HepG2 (cell line): ENCODE data around the gene CARMIL1. TPM values are rescaled to one million over a fixed set of nuclear protein-coding genes. Genes with fewer than 3 reads are reported as not detected.

Source experiments
- ATAC-seq: fragments of 200-7000 bp; cut with Tn5 transposase; 3 replicates; pipeline ENCODE4 v1.9.1; 2020; ENCODE audit warnings: mild to moderate bottlenecking, moderate library complexity
- BruUV-seq: library from RNA; stranded (reverse); fragments of 400-500 nt; replicated peaks from 2 replicates; lab custom pipeline; 2021; lab: Mats Ljungman, UMichigan
- CTCF ChIA-PET: fragments of 300-600 bp; formaldehyde crosslinking; extraction: SDS; loops from one replicate; lab custom pipeline; 2021; ENCODE audit warnings: low total read pairs, inconsistent platforms, low intra/inter-chr PET ratio; lab: Yijun Ruan, JAX
- POLR2A ChIA-PET: fragments of 350-600 bp; sonication (Branson Sonifier 250); formaldehyde crosslinking; loops from one replicate; lab custom pipeline; 2020; ENCODE audit warnings: antibody characterized with exemption, inconsistent platforms; lab: Yijun Ruan, JAX
- DNase-seq: peaks from one replicate; pipeline ENCODE4 v3.0.0-alpha.2; 2015; ENCODE audit warnings: low spot score
- FAIRE-seq: peaks from 3 replicates; lab custom pipeline; 2011; peaks lifted over from hg19 to GRCh38; lab: Jason Lieb, UNC
- H2AFZ ChIP-seq: one replicate; pipeline ENCODE4 v1.6.1; 2011; ENCODE audit warnings: low read length, inconsistent platforms
- H3K27ac ChIP-seq: fragments of 300-600 bp; 3 replicates; pipeline ENCODE4 v1.8.0; 2011; ENCODE audit warnings: mixed run types, mild to moderate bottlenecking, mixed read lengths, low read length, inconsistent platforms; ENCODE audit not compliant: insufficient read depth; ENCODE audit errors: extremely low read length
- H3K27me3 ChIP-seq, 2 experiments: fragments of 200-600 bp in 1 of 2; 2 replicates in 1 of 2; 3 replicates in 1 of 2; pipeline versions ENCODE4 v1.6.0 to v1.8.0; 2011; ENCODE audit warnings: low read length in 2 of 2, mild to moderate bottlenecking in 2 of 2, moderate library complexity in 2 of 2, inconsistent platforms in 1 of 2; ENCODE audit not compliant: insufficient read depth in 2 of 2, control insufficient read depth in 1 of 2
- H3K36me3 ChIP-seq, 2 experiments: fragments of 200-600 bp in 1 of 2; replicated peaks in 1 of 2; 2 replicates in 1 of 2; 3 replicates in 1 of 2; pipeline versions ENCODE4 v1.5.1 to v1.8.0; 2011; ENCODE audit warnings: low read length in 2 of 2, inconsistent platforms in 1 of 2; ENCODE audit not compliant: insufficient read depth in 2 of 2, control insufficient read depth in 1 of 2
- H3K4me1 ChIP-seq: 2 replicates; pipeline ENCODE4 v1.5.1; 2012; ENCODE audit warnings: low read length, inconsistent platforms; ENCODE audit not compliant: insufficient read depth
- H3K4me2 ChIP-seq: 2 replicates; pipeline ENCODE4 v1.6.0; 2011; ENCODE audit warnings: low read depth, low read length, inconsistent platforms
- H3K4me3 ChIP-seq, 3 experiments: fragments of 200-600 bp in 1 of 3; sonication (generic), shearing (Covaris generic) in 1 of 3; replicated peaks in 1 of 3; 2 replicates each; pipeline ENCODE4 v1.5.1; 2011 to 2016; ENCODE audit warnings: low read length in 3 of 3, inconsistent platforms in 2 of 3, low read depth in 2 of 3, mild to moderate bottlenecking in 2 of 3, control low read depth in 1 of 3, mixed read lengths in 1 of 3; ENCODE audit not compliant: insufficient read depth in 1 of 3
- H3K79me2 ChIP-seq: one replicate; pipeline ENCODE4 v1.6.1; 2011; ENCODE audit warnings: low read length, inconsistent platforms; ENCODE audit not compliant: insufficient read depth
- H3K9ac ChIP-seq: 2 replicates; pipeline ENCODE4 v1.6.0; 2011; ENCODE audit warnings: mild to moderate bottlenecking, low read depth, low read length, inconsistent platforms; ENCODE audit not compliant: insufficient read depth
- H3K9me3 ChIP-seq: 2 replicates; pipeline ENCODE4 v1.5.1; 2012; ENCODE audit warnings: mild to moderate bottlenecking, low read length
- H4K20me1 ChIP-seq: 2 replicates; pipeline ENCODE4 v1.6.0; 2011; ENCODE audit warnings: inconsistent platforms, mild to moderate bottlenecking, low read length, moderate library complexity; ENCODE audit not compliant: insufficient read depth
- TOPORS ChIP-seq: sonication (generic); formaldehyde crosslinking; IDR thresholded peaks from 2 replicates; pipeline ENCODE4 v1.8.0; 2023; ENCODE audit warnings: mild to moderate bottlenecking, missing genetic modification reagents
- ZBTB38 ChIP-seq: sonication (generic); formaldehyde crosslinking; IDR thresholded peaks from 2 replicates; pipeline ENCODE4 v1.5.1; 2020; ENCODE audit warnings: mild to moderate bottlenecking, missing genetic modification reagents
- ZKSCAN1 ChIP-seq: fragments of 150-350 bp; IDR thresholded peaks from 2 replicates; pipeline ENCODE4 v1.6.1; 2014; ENCODE audit warnings: low read length
- ZMYM4 ChIP-seq: sonication (generic); formaldehyde crosslinking; IDR thresholded peaks from 2 replicates; pipeline ENCODE4 v1.8.1; 2023; ENCODE audit warnings: mild to moderate bottlenecking, missing genetic modification reagents
- WGBS: methylation state at CpG from one replicate; pipeline ENCODE4 v1.1.6; 2017; ENCODE audit warnings: low lambda C conversion rate; 5-methylcytosine and 5-hydroxymethylcytosine counted together
- in situ Hi-C: cut with HindIII; loops from 2 replicates; pipeline ENCODE4 v1.10.0; 2017; ENCODE audit warnings: low pct_unique_long_range_greater_than_20kb; ENCODE audit not compliant: extremely low pct_ligation_motif_present
- intact Hi-C: fragments of 100-400 bp; cut with micrococcal nuclease; formaldehyde crosslinking; loops from one replicate; pipeline ENCODE4 v1.10.0; 2022; ENCODE audit not compliant: unreplicated experiment
- polyA plus RNA-seq, 8 experiments: library from polyadenylated mRNA; depleted of rRNA in 3 of 8; stranded (reverse) in 7 of 8; unstranded in 1 of 8; fragments of >200 nt; fragmentation: Illumina TruSeq in 4 of 8; extraction: Trizol in 4 of 8; gene quantifications; 2 replicates each; pipeline versions ENCODE4 v1.2.1 to v1.2.3, GENCODE V29; 2011 to 2016; ENCODE audit warnings: low read depth in 4 of 8, missing spikeins in 1 of 8, mixed read lengths in 1 of 8; ENCODE audit not compliant: insufficient read depth in 1 of 8
- total RNA-seq, 5 experiments: library from RNA; depleted of rRNA; stranded (reverse); fragments of >200 nt; fragmentation: Illumina TruSeq; extraction: Trizol; gene quantifications; 2 replicates each; pipeline ENCODE4 v1.2.3, GENCODE V29; 2016; ENCODE audit warnings: low read depth in 1 of 5
- TF ChIP-seq, protein P1 (sequence below): IDR thresholded peaks from 2 replicates; pipeline ENCODE4 v1.6.1; 2016
- TF ChIP-seq, protein P2 (sequence below), 2 experiments: fragments of 450-650 bp in 1 of 2; sonication (generic) in 1 of 2; formaldehyde crosslinking in 1 of 2; IDR thresholded peaks; 2 replicates each; pipeline versions ENCODE4 v1.6.1 to v1.8.0; 2016 to 2022; ENCODE audit warnings: antibody characterized with exemption in 1 of 2, mild to moderate bottlenecking in 1 of 2, missing genetic modification reagents in 1 of 2
- TF ChIP-seq, protein P3 (sequence below): sonication (generic); formaldehyde crosslinking; IDR thresholded peaks from 2 replicates; pipeline ENCODE4 v1.4.0; 2020; ENCODE audit warnings: missing genetic modification reagents; ENCODE audit errors: not compliant biosample characterization
- TF ChIP-seq, protein P4 (sequence below): IDR thresholded peaks from 2 replicates; pipeline ENCODE4 v1.6.1; 2016; ENCODE audit warnings: mild to moderate bottlenecking
- TF ChIP-seq, protein P5 (sequence below): sonication (generic); formaldehyde crosslinking; IDR thresholded peaks from 2 replicates; pipeline ENCODE4 v1.8.1; 2023; ENCODE audit warnings: mild to moderate bottlenecking, missing genetic modification reagents

Gene CARMIL1
- total and polyA plus RNA-seq, 2 of the 13 experiments (the other 11 are each of a cell fraction or from before 2014, with no cell fraction given) = 1.8 to 2.6 TPM

DNA sequence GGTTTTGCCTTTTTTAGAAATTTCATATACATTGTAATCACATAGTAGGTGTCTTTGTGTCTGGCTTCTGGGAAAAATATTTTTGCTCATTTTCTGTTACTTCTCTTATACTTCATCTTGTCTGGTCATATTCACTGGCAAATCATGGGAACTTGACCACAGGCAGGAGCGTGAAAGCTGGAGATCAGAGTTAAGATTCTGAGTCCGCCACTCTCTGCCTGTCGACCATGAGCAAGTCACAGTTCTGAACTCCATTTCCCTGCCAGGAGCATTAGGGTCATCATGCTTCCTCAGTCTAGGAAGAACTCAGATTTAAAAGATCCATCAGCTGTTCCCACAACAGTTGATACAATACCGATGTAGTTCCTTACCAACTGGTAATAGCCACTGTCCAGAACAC is 360.5 kb downstream of the CARMIL1 start:
- Histone ChIP-seq H2AFZ (no peak overlapping the region), H3K4me1 (peaks cover 98% of the 10 kb centered on the region), H3K4me2 (no peak overlapping the region), H4K20me1 (no peaks in the 10 kb centered on the region), H3K27ac (peak overlapping the region; percentile 12), H3K9ac (no peak overlapping the region), H3K36me3 (no peaks in the 10 kb centered on the region), H3K4me3 (no peak overlapping the region), H3K9me3 (no peaks in the 10 kb centered on the region), H3K27me3 (no peaks in the 10 kb centered on the region), H3K79me2 (no peaks in the 10 kb centered on the region)
- 88% methylated on average over 4 of the region's 4 CpGs for WGBS
- BruUV-seq = no TSS peak
- TF ChIP-seq, protein P1, sequence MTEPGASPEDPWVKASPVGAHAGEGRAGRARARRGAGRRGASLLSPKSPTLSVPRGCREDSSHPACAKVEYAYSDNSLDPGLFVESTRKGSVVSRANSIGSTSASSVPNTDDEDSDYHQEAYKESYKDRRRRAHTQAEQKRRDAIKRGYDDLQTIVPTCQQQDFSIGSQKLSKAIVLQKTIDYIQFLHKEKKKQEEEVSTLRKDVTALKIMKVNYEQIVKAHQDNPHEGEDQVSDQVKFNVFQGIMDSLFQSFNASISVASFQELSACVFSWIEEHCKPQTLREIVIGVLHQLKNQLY (CRISPR knock-in tag) = no peak
- TF ChIP-seq TOPORS (CRISPR knock-in tag) = no peak
- TF ChIP-seq, protein P2, sequence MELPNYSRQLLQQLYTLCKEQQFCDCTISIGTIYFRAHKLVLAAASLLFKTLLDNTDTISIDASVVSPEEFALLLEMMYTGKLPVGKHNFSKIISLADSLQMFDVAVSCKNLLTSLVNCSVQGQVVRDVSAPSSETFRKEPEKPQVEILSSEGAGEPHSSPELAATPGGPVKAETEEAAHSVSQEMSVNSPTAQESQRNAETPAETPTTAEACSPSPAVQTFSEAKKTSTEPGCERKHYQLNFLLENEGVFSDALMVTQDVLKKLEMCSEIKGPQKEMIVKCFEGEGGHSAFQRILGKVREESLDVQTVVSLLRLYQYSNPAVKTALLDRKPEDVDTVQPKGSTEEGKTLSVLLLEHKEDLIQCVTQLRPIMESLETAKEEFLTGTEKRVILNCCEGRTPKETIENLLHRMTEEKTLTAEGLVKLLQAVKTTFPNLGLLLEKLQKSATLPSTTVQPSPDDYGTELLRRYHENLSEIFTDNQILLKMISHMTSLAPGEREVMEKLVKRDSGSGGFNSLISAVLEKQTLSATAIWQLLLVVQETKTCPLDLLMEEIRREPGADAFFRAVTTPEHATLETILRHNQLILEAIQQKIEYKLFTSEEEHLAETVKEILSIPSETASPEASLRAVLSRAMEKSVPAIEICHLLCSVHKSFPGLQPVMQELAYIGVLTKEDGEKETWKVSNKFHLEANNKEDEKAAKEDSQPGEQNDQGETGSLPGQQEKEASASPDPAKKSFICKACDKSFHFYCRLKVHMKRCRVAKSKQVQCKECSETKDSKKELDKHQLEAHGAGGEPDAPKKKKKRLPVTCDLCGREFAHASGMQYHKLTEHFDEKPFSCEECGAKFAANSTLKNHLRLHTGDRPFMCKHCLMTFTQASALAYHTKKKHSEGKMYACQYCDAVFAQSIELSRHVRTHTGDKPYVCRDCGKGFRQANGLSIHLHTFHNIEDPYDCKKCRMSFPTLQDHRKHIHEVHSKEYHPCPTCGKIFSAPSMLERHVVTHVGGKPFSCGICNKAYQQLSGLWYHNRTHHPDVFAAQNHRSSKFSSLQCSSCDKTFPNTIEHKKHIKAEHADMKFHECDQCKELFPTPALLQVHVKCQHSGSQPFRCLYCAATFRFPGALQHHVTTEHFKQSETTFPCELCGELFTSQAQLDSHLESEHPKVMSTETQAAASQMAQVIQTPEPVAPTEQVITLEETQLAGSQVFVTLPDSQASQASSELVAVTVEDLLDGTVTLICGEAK (IDR thresholded peaks at IDR 0.05) = no peak
- TF ChIP-seq, protein P2 (CRISPR knock-in tag; IDR thresholded peaks at IDR 0.05) = no peak
- TF ChIP-seq, protein P3, sequence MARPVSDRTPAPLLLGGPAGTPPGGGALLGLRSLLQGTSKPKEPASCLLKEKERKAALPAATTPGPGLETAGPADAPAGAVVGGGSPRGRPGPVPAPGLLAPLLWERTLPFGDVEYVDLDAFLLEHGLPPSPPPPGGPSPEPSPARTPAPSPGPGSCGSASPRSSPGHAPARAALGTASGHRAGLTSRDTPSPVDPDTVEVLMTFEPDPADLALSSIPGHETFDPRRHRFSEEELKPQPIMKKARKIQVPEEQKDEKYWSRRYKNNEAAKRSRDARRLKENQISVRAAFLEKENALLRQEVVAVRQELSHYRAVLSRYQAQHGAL (CRISPR knock-in tag) = no peak
- TF ChIP-seq ZKSCAN1 = 0 out of 2 replicates have a peak, but pooled peaks have one; percentile 25
- TF ChIP-seq, protein P4, sequence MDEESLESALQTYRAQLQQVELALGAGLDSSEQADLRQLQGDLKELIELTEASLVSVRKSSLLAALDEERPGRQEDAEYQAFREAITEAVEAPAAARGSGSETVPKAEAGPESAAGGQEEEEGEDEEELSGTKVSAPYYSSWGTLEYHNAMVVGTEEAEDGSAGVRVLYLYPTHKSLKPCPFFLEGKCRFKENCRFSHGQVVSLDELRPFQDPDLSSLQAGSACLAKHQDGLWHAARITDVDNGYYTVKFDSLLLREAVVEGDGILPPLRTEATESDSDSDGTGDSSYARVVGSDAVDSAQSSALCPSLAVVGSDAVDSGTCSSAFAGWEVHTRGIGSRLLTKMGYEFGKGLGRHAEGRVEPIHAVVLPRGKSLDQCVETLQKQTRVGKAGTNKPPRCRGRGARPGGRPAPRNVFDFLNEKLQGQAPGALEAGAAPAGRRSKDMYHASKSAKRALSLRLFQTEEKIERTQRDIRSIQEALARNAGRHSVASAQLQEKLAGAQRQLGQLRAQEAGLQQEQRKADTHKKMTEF (CRISPR knock-in tag) = no peak
- TF ChIP-seq, protein P5, sequence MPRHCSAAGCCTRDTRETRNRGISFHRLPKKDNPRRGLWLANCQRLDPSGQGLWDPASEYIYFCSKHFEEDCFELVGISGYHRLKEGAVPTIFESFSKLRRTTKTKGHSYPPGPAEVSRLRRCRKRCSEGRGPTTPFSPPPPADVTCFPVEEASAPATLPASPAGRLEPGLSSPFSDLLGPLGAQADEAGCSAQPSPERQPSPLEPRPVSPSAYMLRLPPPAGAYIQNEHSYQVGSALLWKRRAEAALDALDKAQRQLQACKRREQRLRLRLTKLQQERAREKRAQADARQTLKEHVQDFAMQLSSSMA (CRISPR knock-in tag) = no peak
- no peak for TF ChIP-seq ZMYM4 (CRISPR knock-in tag)
- TF ChIP-seq ZBTB38 (CRISPR knock-in tag) = peak; percentile 72
- ATAC-seq (no peak), DNase-seq (no peak), FAIRE-seq (no peak)
- ChIA-PET POLR2A (interaction anchor here (1.3 to 3.1 kb wide), 2 partner anchors 23 to 75 kb away, joined by 3 to 53 read pairs; no protein-coding TSS in a partner anchor), CTCF (no interaction called here)
- in situ Hi-C loops (no loop called here), intact Hi-C loops (loop anchor here (5.0 kb wide), 2 partner anchors 78 to 273 kb away; no protein-coding TSS in a partner anchor)
